HG03025 (cell line): ENCODE data around the gene TCF4.

Source experiments
- ATAC-seq: cut with Tn5 transposase; IDR thresholded peaks from one replicate; pipeline ENCODE4 v1.9.1; 2021; ENCODE audit warnings: mild to moderate bottlenecking, moderate library complexity; ENCODE audit not compliant: unreplicated experiment, low FRiP score

TCF4 gene

GRCh38 chr18:55336438-55337100 is 251.4 kb downstream of the TCF4 start:
- no peak for ATAC-seq

DNA sequence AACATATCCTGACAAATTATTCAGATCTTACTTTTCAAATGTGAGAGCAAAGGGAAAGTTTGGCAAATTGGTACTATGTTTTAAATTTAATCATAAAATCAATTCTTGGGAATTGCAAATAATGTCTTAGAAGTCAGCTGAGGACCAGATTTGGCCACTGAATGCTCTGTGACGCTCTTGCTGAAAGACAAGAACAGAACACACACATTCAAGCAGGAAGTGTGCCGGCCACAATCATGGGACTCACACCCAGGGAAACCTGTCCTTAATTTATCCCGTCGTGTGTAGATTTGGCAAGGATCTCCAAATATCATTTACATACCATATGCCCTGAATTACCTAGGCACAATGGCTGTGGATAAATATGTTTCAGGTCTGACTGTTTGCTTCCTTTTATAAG is 253.1 kb downstream of the TCF4 start:
- no peak for ATAC-seq

- ATAC-seq, result no peak
These were observed 256.7 kb downstream of the TCF4 start for GRCh38 chr18:55331301-55331700.

DNA sequence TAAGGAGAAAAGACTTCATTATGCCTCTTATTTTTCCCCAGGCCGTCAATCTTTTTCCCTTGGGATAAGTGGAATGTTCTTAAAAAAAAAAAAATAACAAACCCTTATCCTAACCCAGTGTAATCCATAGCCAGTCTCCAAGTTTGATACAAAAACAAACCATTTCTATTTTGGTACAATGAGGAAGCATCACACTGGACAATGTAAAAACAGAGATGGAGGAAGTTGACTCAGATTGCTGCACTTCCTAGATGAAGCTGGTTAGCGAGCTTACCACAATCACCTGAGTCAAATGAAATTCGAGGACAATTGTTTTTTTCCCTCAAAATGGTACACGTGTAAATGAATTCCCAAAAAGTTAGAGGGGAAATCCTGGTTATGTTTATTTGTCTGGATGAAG is 259.7 kb downstream of the TCF4 start:
- no peak for ATAC-seq

DNA sequence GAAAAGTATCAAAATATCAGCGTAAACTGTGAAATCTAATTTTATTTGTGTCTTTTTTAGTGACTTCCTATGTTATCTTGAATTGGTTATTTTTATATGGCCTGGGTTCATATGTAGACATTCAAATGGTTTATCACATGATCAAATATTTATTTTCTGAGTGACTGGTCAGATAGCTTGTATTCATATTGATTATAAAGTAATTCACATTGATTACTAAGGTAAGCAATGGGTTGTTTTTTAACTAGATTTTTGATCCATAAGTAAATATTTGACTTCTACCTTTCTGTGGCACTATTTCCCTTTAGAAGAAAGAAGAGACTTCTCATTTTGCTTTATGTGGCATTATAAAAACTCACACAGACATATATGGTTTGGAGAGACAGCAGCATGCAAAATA is 260.5 kb downstream of the TCF4 start:
- no peak for ATAC-seq

- ATAC-seq, result no peak
These were observed 261.9 kb downstream of the TCF4 start for GRCh38 chr18:55326134-55326533.

DNA sequence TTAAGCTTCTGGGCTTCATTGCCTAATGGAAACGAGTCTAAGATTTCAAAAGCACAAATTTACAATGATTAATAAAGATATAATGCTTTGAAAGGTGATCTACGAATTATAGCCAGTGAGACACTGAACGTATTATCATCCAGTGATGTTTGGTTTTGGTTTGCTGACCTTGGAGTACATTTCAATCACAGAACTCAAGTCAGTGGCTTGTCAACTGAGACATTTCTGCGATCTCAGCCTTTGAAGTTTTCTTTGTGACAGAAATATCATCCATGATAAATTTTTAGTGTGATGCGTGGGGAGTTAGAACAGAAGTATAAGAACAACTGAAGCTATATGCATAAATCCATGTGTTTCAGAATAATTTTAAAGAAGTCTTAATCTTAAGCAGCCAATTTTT is 263.8 kb downstream of the TCF4 start:
- no peak for ATAC-seq

DNA sequence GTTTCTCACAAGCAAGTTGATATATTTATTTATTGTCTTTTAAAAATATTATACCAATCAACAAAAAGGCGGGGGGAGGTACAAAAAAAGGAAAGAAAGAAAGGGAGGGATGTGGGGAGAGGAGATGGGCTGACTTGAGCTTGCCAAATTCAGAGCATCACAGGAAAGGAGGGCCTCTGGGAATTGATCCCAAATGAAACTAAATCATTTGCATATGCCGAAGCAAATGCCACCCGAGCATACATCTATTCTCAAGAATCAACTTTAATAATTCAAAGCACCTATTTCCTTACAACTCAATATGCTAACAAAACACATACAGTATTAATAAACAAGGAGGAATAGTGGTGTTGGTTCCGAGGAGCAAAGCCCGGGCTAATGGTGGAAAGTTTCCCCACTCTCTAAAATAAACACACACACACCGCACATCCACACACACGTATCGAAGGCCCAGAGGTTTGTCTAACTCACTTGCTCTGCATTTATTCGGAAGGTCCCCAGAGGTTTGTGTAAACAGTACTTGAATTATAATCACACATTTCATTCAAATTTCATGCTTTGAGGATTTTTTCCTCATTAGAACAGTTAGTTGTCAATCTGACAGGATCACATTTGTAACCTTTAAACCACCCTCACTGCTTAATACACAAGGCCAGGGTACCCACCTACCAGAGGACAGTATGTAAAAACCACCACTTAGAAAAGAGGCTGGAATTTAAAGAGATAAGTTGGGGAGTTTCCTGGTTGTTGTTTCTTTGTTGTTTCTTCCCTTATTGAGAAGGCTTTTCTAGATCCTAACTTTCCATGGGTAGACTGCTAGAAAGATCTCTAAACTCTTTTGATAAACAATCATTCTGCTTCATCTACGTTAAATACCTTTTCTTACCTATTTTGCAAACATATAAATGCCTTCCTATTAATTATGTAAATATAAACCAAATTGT is 264.7 kb downstream of the TCF4 start:
- ATAC-seq, result no peak

- ATAC-seq, result peak; percentile 74
These were observed 265.7 kb downstream of the TCF4 start for GRCh38 chr18:55322178-55322735.

- ATAC-seq, result peak; percentile 57
These were observed 266.5 kb downstream of the TCF4 start for GRCh38 chr18:55321265-55322177.

- ATAC-seq, result no peak
These were observed 267.3 kb downstream of the TCF4 start for GRCh38 chr18:55320424-55321264.

DNA sequence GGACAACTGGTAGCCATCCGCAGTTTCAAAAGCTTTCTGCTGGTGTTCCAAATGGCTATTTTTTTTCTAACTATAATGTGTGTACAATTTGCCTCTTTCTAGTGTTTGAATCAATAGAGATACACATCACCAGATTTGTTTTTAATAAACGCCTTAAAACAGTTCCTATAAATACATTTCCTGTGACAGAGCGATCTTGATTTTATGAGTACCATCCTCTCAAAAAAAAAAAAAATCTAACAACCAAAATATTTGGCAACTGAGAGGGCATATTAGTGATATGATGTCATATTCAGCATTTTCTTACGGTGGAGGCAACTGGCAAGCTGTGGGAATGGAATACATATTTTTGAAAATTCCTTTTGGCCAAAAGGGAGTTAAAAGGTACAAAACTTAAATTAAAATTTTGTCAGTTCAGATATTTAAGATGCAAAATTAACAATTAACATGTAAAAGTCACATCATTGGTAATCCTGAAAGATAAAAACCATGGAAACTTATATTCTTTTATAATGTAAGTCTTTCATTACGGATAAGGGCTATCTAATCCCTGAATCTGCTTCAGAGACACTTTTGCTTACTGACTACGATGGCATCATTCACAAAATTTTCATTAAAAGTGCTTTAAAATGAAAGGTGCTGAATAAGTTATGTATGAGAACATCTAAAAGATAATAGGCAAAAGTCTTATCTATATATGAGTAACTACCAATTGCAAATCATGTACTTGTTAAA is 268.4 kb downstream of the TCF4 start:
- no peak for ATAC-seq

DNA sequence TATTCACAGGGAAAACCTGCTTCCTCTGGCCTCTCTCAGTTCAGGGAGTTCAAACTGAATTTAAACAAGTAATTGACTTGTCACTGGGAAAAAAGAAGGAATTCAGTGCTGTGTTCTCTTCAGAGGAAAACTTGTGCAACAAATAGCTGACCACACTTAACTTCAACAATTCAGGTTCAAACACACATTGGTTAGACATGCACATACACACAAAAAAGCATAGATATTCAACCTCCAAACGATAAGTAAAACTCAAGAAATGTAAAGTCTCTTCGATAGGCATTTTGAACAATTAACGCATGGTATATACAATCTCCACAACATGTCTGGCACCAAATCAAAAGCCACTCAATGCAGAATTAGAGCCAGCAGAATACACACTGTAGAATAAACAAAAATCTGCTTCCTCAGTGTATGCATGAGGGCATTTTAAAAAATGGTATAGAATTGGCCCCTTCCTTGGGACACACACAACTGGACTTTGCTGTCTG is 269.0 kb downstream of the TCF4 start:
- ATAC-seq, result no peak

GRCh38 chr18:55317864-55318263 is 270.1 kb downstream of the TCF4 start:
- no peak for ATAC-seq

DNA sequence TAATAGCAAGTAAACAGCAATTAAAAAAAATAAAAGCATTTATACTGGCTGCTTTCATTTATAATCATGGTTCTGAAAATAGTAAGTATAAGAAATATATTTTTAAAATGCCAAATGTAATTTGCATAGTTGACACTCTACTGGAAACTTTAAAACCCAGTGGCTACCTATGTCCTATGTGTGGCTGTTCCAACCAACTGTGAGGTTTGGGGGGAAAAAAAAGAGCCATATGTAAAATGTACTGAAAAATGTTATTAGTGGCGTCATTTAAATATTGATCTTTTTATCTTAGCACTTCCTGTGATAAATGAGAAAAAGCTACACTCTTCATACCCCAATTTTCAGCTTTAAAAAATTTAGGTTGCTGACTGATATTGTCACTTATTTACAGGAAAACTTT is 270.7 kb downstream of the TCF4 start:
- no peak for ATAC-seq

DNA sequence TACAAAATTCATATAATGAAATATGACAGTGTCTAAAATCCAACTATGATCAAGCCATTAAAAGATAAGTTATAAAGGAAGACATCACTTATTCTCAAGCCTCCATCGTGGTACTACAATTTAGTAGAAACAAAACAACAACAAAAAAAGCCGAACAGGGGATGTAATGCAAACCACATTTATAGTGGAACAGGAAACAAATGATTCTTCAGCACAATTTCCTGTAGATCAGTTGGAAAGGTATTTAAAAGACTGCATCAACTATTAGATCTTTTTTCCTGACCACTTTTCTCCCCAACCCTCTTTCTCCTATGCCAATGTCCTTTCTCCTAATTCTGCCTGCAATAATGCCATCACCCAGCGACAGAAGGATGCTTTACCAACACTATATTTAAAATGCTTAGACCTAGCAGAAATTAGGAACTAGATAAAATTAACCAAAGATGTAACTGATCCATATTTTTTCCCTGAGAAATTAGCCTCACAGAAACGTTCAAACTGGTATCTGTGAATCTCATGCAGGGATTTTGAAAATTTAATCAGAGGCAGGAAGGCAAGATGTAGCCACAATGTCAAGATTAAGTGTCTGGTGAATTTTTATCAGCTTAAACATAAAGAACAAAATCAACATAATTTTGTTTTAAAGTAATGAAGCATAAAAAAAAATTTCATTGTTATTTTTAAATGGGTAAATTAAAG is 271.4 kb downstream of the TCF4 start:
- ATAC-seq, result no peak

GRCh38 chr18:55314615-55315237 is 273.3 kb downstream of the TCF4 start:
- no peak for ATAC-seq

GRCh38 chr18:55314031-55314430 is 274.0 kb downstream of the TCF4 start:
- no peak for ATAC-seq
